ENCODE results near the gene CHST8.

Gene CHST8

GRCh38 chr19:33800012-33800680 is 178.4 kb downstream of the CHST8 start:
- no peak overlapping the region for H3K4me3 ChIP-seq (ENCODE audit: control insufficient read depth, low read depth, low read length)
- no peak for TF ChIP-seq CTCF (IDR thresholded peaks at IDR 0.05; ENCODE audit: control insufficient read depth, insufficient read depth, low read depth, low read length, missing control alignments)
- DNase-seq (ENCODE audit: low read depth) = no peak

GRCh38 chr19:33801411-33801810 is 179.7 kb downstream of the CHST8 start:
- no peak for DNase-seq (ENCODE audit: low read depth)
- H3K4me3 ChIP-seq (ENCODE audit: control insufficient read depth, low read depth, low read length) = no peak overlapping the region
- no peak for TF ChIP-seq CTCF (IDR thresholded peaks at IDR 0.05; ENCODE audit: control insufficient read depth, insufficient read depth, low read depth, low read length, missing control alignments)

GRCh38 chr19:33802001-33802400 is 180.2 kb downstream of the CHST8 start:
- no peak overlapping the region for H3K4me3 ChIP-seq (ENCODE audit: control insufficient read depth, low read depth, low read length)
- TF ChIP-seq CTCF (IDR thresholded peaks at IDR 0.05; ENCODE audit: control insufficient read depth, insufficient read depth, low read depth, low read length, missing control alignments) = no peak
- DNase-seq (ENCODE audit: low read depth) = no peak

- no peak for DNase-seq (ENCODE audit: low read depth)
- H3K4me3 ChIP-seq (ENCODE audit: control insufficient read depth, low read depth, low read length) = no peak overlapping the region
- TF ChIP-seq CTCF (IDR thresholded peaks at IDR 0.05; ENCODE audit: control insufficient read depth, insufficient read depth, low read depth, low read length, missing control alignments) = no peak
Observed at GRCh38 chr19:33802801-33803200, 181.0 kb downstream of the CHST8 start.

- no peak for DNase-seq (ENCODE audit: low read depth)
- TF ChIP-seq CTCF (IDR thresholded peaks at IDR 0.05; ENCODE audit: control insufficient read depth, insufficient read depth, low read depth, low read length, missing control alignments) = no peak
Observed at GRCh38 chr19:33803383-33803782, 181.6 kb downstream of the CHST8 start.

GRCh38 chr19:33804021-33804799 is 182.5 kb downstream of the CHST8 start:
- TF ChIP-seq CTCF (IDR thresholded peaks at IDR 0.05; ENCODE audit: control insufficient read depth, insufficient read depth, low read depth, low read length, missing control alignments) = no peak
- H3K4me3 ChIP-seq (ENCODE audit: control insufficient read depth, low read depth, low read length) = no peak overlapping the region
- no peak for DNase-seq (ENCODE audit: low read depth)

More at GRCh38 chr19:33803383-33803782, 181.6 kb downstream of the CHST8 start:
- H3K4me3 ChIP-seq (ENCODE audit: control insufficient read depth, low read depth, low read length) = no peak overlapping the region
